Muscle layer of colon (tissue), 2 donors: ENCODE results near the gene CEP295NL.
"Not testable (repeated sequence)": the region's sequence is repeated elsewhere in the genome, so short reads cannot be mapped to it uniquely, and the experiment has no call there.

ENCODE experiments used
- H3K27ac ChIP-seq: one replicate; pipeline ENCODE4 v1.7.0; 2013; ENCODE audit warnings: low read depth, mild to moderate bottlenecking, low read length, moderate library complexity
- H3K27me3 ChIP-seq, 2 donors: one replicate each; pipeline ENCODE4 v1.7.0; 2013; ENCODE audit warnings: low read length in 2 of 2, mild to moderate bottlenecking in 2 of 2; ENCODE audit not compliant: insufficient read depth in 2 of 2, control insufficient read depth in 1 of 2
- H3K36me3 ChIP-seq: one replicate; pipeline ENCODE4 v1.7.0; 2013; ENCODE audit warnings: mild to moderate bottlenecking, low read length; ENCODE audit not compliant: insufficient read depth
- H3K4me1 ChIP-seq: one replicate; pipeline ENCODE4 v1.7.0; 2013; ENCODE audit warnings: mild to moderate bottlenecking, low read length; ENCODE audit not compliant: insufficient read depth
- H3K4me3 ChIP-seq, 2 donors: one replicate each; pipeline ENCODE4 v1.7.0; 2013; ENCODE audit warnings: low read length in 2 of 2, low read depth in 1 of 2, mild to moderate bottlenecking in 1 of 2, moderate library complexity in 1 of 2
- H3K9ac ChIP-seq: one replicate; pipeline ENCODE4 v1.7.0; 2013; ENCODE audit warnings: low read length
- H3K9me3 ChIP-seq: one replicate; pipeline ENCODE4 v1.7.0; 2013; ENCODE audit warnings: mild to moderate bottlenecking, low read length
- donor health status: abdominal sarcoma.
- donor health status: Adenocarcinoma of cecum.

The CEP295NL gene, protein sequence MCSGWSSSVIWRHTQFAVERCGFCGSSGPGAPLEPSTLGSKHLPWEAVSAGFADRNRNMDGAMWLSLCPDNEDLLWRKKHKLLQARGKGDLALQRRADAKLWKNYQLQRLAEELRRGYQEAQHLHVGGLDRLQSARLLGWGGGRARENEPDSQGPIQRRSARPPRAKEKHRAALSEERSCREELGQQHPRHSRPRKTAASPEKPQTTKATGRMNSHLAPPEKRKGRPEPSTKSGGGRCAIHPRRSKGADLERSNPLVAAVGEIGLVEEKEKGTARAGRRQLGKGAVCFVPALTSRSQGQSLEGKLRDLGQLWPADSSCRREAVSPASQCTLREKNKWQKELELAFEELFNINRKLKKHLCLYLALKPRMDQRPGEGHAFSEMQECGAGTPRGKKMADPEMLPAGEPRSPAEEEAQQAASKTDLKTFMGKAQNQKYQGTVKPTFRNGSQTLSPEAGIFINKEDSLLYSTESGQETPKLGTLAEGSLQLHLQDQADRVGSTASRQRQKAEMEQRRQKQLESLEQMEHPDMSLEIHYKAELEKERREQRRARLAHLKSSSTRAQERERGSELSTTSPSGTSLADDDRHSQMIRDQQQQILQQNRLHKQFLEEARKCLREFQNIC

GRCh38 chr17:78903101-78903779 lies at the start of gene CEP295NL:
Gene CEP295NL (minus strand): TSS chr17:78903201. CDS start chr17:78901828, 1,373 bp downstream.
- Histone ChIP-seq H3K27ac (no peak within 1 kb of the TSS), H3K9me3 (no peaks in the 10 kb centered on the region), H3K4me1 (peaks cover 45% of the 10 kb centered on the region), H3K27me3 (no peaks in the 10 kb centered on the region), H3K36me3 (peaks cover 20% of the 10 kb centered on the region), H3K4me3 (no peak within 1 kb of the TSS), H3K9ac (no peak within 1 kb of the TSS)

DNA sequence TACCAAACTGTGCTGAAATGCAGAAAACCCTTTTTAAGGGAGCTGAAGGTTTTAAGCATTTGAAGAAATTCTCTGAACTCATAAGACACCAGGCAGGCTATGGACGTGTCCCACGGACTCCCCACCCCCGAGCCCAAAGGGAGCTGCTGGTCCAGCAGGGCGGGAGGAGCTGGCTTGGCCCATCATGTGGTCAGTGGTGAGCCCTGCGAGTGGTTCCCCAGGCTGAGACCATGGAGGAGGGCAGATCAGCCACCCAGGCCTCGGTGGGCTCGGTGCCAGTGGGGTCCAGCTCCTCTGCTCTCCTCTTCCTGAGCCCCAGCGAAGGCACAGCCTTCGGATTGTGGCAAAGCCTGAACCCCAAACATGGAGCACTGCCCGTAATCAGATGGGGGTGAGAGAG lies 49.7 kb upstream of the CEP295NL start:
- Histone ChIP-seq H3K9ac (no peak overlapping the region), H3K4me1 (peaks cover 14% of the 10 kb centered on the region), H3K9me3 (peaks cover 5% of the 10 kb centered on the region), H3K36me3 (no peaks in the 10 kb centered on the region), H3K4me3 (no peak overlapping the region), H3K27ac (no peak overlapping the region), H3K27me3 (no peaks in the 10 kb centered on the region)

DNA sequence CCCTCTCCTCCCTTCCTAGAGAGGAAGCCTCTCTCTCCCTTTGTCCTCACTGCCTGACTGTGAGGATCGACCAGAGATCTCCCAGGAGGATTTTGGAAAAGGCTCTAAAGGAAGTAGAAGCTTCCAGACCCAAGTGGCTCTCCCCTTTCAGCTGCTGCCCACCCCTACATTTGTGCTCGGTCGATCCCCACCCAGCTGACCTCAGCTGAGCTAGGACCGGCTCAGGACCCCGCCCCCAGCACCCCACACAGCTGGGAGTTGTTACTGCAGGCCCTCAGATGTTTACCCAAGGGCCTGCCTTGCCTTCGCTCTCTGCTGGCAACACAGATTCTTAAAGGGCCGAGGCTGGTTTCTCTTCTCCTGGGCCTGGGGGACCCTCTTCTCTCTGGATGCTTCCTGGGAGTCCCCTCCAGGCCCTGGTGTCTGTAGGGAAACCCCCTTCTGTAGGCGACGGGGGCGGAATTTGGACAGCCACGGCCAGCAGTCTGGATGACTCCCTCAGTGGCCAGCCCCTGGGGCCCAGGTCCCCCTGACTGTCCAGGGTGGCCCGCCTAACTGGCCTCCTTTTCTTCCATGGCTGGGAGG lies 49.1 kb upstream of the CEP295NL start:
- no peak overlapping the region for H3K27ac ChIP-seq
- H3K9ac ChIP-seq = no peak overlapping the region
- no peaks in the 10 kb centered on the region for H3K27me3 ChIP-seq
- no peak overlapping the region for H3K4me3 ChIP-seq
- peaks cover 5% of the 10 kb centered on the region for H3K9me3 ChIP-seq
- H3K4me1 ChIP-seq = peaks cover 14% of the 10 kb centered on the region
- H3K36me3 ChIP-seq = no peaks in the 10 kb centered on the region

- peaks cover 5% of the 10 kb centered on the region for H3K9me3 ChIP-seq
- no peak overlapping the region for H3K4me3 ChIP-seq
- H3K4me1 ChIP-seq = peaks cover 14% of the 10 kb centered on the region
- H3K9ac ChIP-seq = no peak overlapping the region
- no peaks in the 10 kb centered on the region for H3K27me3 ChIP-seq
- no peaks in the 10 kb centered on the region for H3K36me3 ChIP-seq
- no peak overlapping the region for H3K27ac ChIP-seq
These were observed 47.9 kb upstream of the CEP295NL start for GRCh38 chr17:78950870-78951269.

GRCh38 chr17:78947235-78948149 lies 44.5 kb upstream of the CEP295NL start:
- Histone ChIP-seq H3K36me3 (no peaks in the 10 kb centered on the region), H3K9ac (no peak overlapping the region), H3K9me3 (peaks cover 5% of the 10 kb centered on the region), H3K27ac (no peak overlapping the region), H3K27me3 (no peaks in the 10 kb centered on the region), H3K4me3 (no peak overlapping the region), H3K4me1 (peaks cover 3% of the 10 kb centered on the region)

DNA sequence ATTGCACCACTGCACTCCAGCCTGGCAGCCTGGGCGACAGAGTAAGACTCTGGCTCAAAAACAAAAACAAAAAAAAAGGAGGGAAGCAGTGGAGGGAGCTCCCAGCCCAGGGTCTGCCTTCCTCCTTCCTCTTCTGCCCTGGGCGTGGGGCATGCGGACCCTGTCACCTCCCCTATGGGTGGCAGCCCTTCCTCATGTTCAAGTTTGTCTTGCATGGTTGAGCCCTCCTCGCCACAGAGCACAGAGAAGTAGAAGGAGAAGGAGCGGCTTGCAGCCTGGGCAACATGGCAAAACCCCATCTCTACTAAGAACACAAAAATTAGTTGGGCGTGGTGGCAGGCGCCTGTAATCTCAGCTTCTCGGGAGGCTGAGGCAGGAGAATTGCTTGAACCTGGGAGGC lies 43.6 kb upstream of the CEP295NL start:
- no peak overlapping the region for H3K27ac ChIP-seq
- H3K4me3 ChIP-seq = no peak overlapping the region
- no peaks in the 10 kb centered on the region for H3K27me3 ChIP-seq

DNA sequence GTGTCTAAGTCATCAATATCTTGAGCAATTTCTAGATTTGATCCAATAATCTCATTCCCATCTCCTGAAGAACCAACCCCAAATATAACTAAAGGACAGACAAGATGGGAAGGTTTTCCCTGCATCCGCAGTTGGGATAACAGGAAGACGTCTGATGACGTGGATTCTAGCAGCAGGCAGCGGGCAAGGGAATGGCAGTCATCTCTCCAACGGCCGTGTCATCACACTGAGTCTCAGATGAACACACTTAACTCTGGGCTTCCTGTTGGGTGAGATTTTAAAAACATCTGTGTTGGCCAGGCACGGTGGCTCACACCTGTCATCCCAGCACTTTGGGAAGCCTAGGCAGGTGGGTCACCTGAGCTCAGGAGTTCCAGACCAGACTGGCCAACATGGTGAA lies 43.1 kb upstream of the CEP295NL start:
- no peak overlapping the region for H3K27ac ChIP-seq
- peaks cover 5% of the 10 kb centered on the region for H3K9me3 ChIP-seq
- no peaks in the 10 kb centered on the region for H3K27me3 ChIP-seq
- H3K36me3 ChIP-seq = no peaks in the 10 kb centered on the region
- no peak overlapping the region for H3K4me3 ChIP-seq
- H3K9ac ChIP-seq = no peak overlapping the region
- H3K4me1 ChIP-seq = no peaks in the 10 kb centered on the region

More for the DNA sequence above, 43.6 kb upstream of the CEP295NL start:
- H3K9ac ChIP-seq = no peak overlapping the region
- peaks cover 5% of the 10 kb centered on the region for H3K9me3 ChIP-seq
- no peaks in the 10 kb centered on the region for H3K36me3 ChIP-seq
- no peaks in the 10 kb centered on the region for H3K4me1 ChIP-seq

DNA sequence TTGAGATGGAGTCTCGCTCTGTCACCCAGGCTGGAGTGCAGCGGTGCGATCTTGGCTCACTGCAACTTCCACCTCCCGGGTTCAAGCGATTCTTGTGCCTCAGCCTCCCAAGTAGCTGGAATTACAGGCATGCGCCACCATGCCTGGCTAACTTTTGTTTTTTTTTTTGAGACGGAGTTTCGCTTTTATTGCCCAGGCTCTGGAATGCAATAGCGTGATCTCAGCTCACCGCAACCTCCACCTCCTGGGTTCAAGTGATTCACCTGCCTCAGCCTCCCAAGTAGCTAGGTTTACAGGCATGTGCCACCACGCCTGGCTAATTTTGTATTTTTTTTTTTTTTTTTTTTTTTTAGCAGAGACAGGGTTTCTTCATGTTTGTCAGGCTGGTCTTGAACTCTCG lies 42.5 kb upstream of the CEP295NL start:
- not testable (repeated sequence) for H3K4me1 ChIP-seq, H3K4me3 ChIP-seq, H3K27me3 ChIP-seq, H3K36me3 ChIP-seq, H3K9me3 ChIP-seq, H3K27ac ChIP-seq, H3K9ac ChIP-seq

DNA sequence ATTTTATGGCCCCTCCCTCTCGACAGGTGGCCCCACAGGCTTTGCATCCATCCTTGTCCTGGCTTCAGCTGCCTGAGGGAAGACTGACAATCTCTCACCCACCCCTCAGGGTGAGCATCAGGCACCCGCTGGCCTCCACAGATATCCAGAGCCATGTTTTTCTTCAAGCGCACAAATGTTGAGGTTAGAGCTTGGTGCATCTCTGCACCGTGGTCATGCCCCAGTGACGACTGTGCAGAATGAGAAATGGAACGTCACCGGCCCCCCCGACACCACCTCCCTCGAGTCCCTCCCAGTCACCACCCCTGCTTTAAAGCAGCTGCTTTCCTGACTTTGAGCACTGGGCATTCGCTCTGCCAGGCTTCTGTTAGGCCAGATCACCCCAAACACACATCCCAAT lies 42.0 kb upstream of the CEP295NL start:
- Histone ChIP-seq H3K9me3 (no peaks in the 10 kb centered on the region), H3K27me3 (no peaks in the 10 kb centered on the region), H3K27ac (no peak overlapping the region), H3K9ac (no peak overlapping the region), H3K36me3 (no peaks in the 10 kb centered on the region), H3K4me1 (no peaks in the 10 kb centered on the region), H3K4me3 (no peak overlapping the region)

GRCh38 chr17:78944026-78944425 lies 41.0 kb upstream of the CEP295NL start:
- Histone ChIP-seq H3K4me1 (no peaks in the 10 kb centered on the region), H3K9me3 (no peaks in the 10 kb centered on the region), H3K36me3 (no peaks in the 10 kb centered on the region), H3K9ac (no peak overlapping the region), H3K27ac (no peak overlapping the region), H3K4me3 (no peak overlapping the region), H3K27me3 (no peaks in the 10 kb centered on the region)
